Retinal pigment epithelial cell (primary cell): Measurements from ENCODE around the gene ACOT7.

Source experiments
- DNase-seq: peaks from one replicate; pipeline ENCODE4 v3.0.0-alpha.2; 2010; ENCODE audit warnings: low read depth
- H3K4me3 ChIP-seq: 2 replicates; pipeline ENCODE4 v1.5.1; 2011; ENCODE audit warnings: mild to moderate bottlenecking, low read length, control low read depth, moderate library complexity
- CTCF ChIP-seq: conservative IDR thresholded peaks from 2 replicates; pipeline ENCODE4 v1.5.1; 2011; ENCODE audit warnings: low read depth, low read length, control low read depth, inconsistent platforms

The ACOT7 gene

DNA sequence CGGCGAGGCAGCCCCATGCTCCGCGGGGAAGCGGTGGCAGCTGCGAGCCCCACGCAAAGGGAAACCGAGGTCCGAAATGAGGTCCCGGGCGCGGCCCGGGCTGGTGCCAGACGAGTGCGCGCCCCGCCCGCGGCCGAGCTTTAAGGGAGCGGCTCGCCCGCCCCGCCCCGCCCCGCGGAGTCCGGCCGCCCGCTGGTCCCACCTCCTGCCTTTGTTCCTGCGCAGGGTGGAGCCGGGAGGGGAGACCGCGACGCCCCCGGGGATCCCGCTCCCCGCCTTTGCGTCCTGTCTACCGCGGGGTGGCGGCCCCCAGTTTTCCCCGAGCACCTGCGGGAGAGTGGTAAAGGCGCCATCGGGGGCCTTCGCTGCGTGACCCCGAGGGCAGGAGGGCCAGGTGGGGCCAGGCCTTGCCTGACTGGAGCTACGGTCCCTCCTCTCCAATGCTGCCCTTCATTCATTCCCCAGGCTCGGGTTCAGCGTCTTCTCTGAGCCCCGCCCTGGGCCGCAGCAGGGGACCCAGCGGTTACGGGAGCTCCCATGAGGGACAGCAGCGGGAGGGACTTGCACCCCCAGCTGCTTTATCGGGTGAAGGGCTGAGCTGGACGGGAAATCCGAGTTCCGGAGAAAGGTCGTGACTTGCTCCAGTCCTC, 26.4 kb upstream of the ACOT7 start, which contains the start of gene HES2:
Gene HES2 (minus strand): TSS at position 116 of the 650 bp plus-strand sequence. CDS start 99 bp downstream, at position 17.
- no peak for TF ChIP-seq CTCF
- H3K4me3 ChIP-seq = peak within 1 kb of the TSS; percentile 12
- no peak for DNase-seq

- no peak for DNase-seq
- peak overlapping the region; percentile 12 for H3K4me3 ChIP-seq
- no peak for TF ChIP-seq CTCF
These were observed 25.8 kb upstream of the ACOT7 start for GRCh38 chr1:6419397-6419803.

DNA sequence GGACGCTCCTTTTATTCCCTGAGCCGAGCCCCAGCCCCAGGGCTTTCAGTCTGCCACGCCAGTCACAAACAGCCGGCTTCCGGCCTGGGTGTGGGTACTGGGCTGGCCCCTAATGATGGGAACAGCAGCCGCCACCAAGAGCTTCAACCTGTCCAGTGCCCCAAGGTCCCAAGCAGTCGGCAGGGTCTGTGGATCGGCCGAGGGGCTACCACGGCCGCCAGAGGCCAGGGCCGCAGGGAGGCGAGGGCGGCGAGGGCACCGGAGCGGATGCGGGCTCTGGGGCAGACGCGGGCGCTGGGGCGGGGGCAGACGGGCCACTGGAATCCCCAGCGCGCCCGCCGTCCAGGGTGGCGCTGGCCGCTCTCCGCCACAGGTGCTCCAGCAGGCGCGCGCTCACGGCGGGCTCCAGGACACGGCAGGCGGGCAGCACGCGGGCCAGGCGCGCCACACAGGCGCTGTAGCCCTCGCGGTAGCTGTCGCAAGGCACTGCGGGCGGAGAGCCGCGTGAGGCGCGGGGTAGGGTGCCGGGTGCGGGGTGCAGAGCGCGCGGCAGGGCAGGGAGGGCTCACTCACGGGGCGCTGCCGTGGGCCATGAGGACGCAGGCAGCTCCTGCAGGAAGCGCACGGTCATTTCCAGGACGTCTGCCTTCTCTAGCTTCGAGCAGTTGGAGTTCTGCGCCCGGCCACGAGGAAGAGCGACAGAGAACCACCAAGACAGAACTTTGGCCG, 25.3 kb upstream of the ACOT7 start:
- DNase-seq = no peak
- H3K4me3 ChIP-seq = no peak overlapping the region
- no peak for TF ChIP-seq CTCF

DNA sequence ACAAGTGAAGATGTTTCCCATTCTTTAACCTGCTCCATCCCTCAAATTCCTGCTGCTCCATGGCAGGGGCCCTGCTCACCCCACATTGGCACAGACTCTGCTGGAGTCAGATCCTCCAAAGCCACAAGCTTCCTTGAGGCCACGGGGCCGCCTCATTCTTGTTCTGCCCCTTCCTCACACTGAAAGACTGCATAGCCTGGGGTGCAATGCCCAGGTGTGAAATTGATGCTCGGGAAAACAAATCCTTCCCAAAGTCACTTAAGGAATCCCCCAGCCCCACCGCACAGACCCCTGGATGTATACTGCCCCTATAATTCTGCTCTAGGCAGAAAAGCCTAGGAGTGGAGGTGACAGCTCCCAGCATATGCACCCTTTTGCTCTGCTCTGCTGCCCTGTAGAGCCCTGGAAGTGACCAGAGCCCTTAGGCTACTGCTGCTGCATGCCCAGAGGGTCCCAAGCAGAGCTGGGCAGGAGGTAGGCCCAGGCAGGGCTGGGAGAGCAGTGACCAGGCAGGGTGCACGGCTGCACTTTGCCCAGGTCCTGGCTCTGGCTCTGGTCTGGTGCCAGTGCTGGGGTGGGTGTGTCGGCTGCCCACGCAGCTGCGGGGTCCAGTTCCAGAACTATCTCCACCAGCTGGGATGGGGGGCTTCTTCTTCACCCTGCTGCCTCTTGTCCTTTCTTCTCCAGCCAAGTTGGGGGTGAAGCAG, 24.5 kb upstream of the ACOT7 start:
- H3K4me3 ChIP-seq = no peak overlapping the region
- no peak for TF ChIP-seq CTCF
- DNase-seq = no peak

GRCh38 chr1:6416906-6417305, 23.3 kb upstream of the ACOT7 start:
- H3K4me3 ChIP-seq = no peak overlapping the region
- TF ChIP-seq CTCF = no peak
- DNase-seq = no peak

- no peak for DNase-seq
- no peak overlapping the region for H3K4me3 ChIP-seq
- TF ChIP-seq CTCF = no peak
These were observed 22.7 kb upstream of the ACOT7 start for GRCh38 chr1:6416295-6416656.
